Activated naive CD4-positive, alpha-beta T cell treated with anti-CD3 and anti-CD28 coated beads, Interleukin-2, amount 10 ng/mL, durations not matched to agents 7 days and 5 days (primary cell): ENCODE measurements around the gene GPR143.

Experiments used
- CTCF ChIA-PET: fragments of 350-600 bp; sonication (Branson Sonifier 250); formaldehyde crosslinking; loops from one replicate; lab custom pipeline; 2021; ENCODE audit warnings: antibody characterized with exemption; lab: Charles Lee
- DNase-seq: peaks from one replicate; pipeline ENCODE4 v3.0.0-alpha.2; 2020
- H3K27ac Mint-ChIP-seq: one replicate; pipeline ENCODE4 v1.8.0; 2021; ENCODE audit warnings: mild to moderate bottlenecking, moderate library complexity, mixed read lengths
- H3K27me3 Mint-ChIP-seq: one replicate; pipeline ENCODE4 v1.8.0; 2021; ENCODE audit warnings: mild to moderate bottlenecking, mixed read lengths
- H3K36me3 Mint-ChIP-seq: one replicate; pipeline ENCODE4 v1.8.0; 2021; ENCODE audit warnings: mixed read lengths
- H3K4me1 Mint-ChIP-seq: one replicate; pipeline ENCODE4 v1.8.0; 2021; ENCODE audit warnings: mixed read lengths
- H3K4me3 Mint-ChIP-seq: one replicate; pipeline ENCODE4 v1.8.0; 2021; ENCODE audit warnings: mild to moderate bottlenecking, moderate library complexity, mixed read lengths
- H3K9me3 Mint-ChIP-seq: one replicate; pipeline ENCODE4 v1.8.0; 2021; ENCODE audit warnings: mixed read lengths

The GPR143 gene

DNA sequence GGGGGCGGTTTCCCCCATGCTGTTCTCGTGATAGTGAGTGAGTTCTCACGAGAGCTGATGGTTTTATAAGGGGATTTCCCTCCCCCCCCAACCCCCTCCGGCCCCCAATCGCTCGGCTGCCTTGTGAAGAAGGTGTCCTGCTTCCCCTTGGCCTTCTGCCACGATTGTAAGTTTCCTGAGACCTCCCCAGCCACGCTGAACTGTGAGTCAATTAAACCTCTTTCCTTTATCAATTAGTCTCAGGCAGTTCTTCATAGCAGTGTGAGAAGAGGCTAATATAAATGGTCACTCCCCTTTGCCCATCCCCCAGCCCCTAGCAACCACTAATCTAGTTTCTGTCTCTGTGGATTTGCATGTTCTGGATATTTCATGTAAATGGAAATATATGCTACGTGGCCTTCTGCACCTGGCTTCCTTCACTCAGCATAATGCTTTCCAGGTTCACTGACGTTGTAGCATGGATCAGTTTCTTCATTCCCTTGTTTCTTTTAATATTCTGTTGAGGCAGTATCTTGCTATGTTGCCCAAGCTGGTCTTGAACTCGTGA lies 16.4 kb downstream of the GPR143 start:
- peaks cover 21% of the 10 kb centered on the region for H3K4me1 Mint-ChIP-seq
- DNase-seq: no peak
- peaks cover 16% of the 10 kb centered on the region for H3K9me3 Mint-ChIP-seq
- no peak overlapping the region for H3K4me3 Mint-ChIP-seq
- H3K27me3 Mint-ChIP-seq: peaks cover 10% of the 10 kb centered on the region
- H3K36me3 Mint-ChIP-seq: peaks cover 13% of the 10 kb centered on the region
- no peak overlapping the region for H3K27ac Mint-ChIP-seq
- CTCF ChIA-PET: no interaction called here

DNA sequence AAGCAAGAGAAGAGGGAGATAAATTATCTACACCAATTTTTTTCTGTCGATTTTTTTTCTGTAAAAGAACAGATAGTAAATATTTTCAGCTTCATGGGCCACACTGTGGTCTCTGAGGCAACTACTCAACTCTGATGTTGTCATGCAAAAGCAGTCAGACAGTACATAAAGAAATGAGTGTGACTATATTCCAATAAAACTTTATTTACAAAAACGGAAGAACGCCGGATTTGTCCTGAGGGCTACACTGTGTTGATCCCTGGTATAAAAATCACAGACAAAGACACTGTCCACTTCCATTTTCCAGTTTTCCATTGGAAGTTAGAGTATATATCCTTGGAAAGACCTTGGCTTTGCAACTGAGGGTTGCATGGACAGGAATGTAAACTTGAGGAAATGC lies 18.0 kb downstream of the GPR143 start:
- peaks cover 16% of the 10 kb centered on the region for H3K9me3 Mint-ChIP-seq
- H3K4me3 Mint-ChIP-seq: no peak overlapping the region
- H3K27me3 Mint-ChIP-seq: no peaks in the 10 kb centered on the region
- H3K36me3 Mint-ChIP-seq: peaks cover 16% of the 10 kb centered on the region
- H3K4me1 Mint-ChIP-seq: peaks cover 21% of the 10 kb centered on the region
- CTCF ChIA-PET: no interaction called here
- H3K27ac Mint-ChIP-seq: no peak overlapping the region
- no peak for DNase-seq

- Mint-ChIP-seq H3K27me3 (no peaks in the 10 kb centered on the region), H3K36me3 (peaks cover 16% of the 10 kb centered on the region), H3K9me3 (peaks cover 16% of the 10 kb centered on the region), H3K4me3 (no peak overlapping the region), H3K4me1 (peaks cover 21% of the 10 kb centered on the region), H3K27ac (no peak overlapping the region)
- CTCF ChIA-PET: no interaction called here
- DNase-seq: no peak
Measured at GRCh38 chrX:9746148-9746888, 19.3 kb downstream of the GPR143 start.

- Mint-ChIP-seq H3K4me1 (peaks cover 21% of the 10 kb centered on the region), H3K36me3 (peaks cover 16% of the 10 kb centered on the region), H3K27ac (peak overlapping the region; percentile 85), H3K4me3 (peak overlapping the region; percentile 2), H3K9me3 (peaks cover 16% of the 10 kb centered on the region), H3K27me3 (no peaks in the 10 kb centered on the region)
- CTCF ChIA-PET: no interaction called here
- peak; percentile 28 for DNase-seq
Measured at GRCh38 chrX:9745417-9746115, 20.1 kb downstream of the GPR143 start.

- no peak overlapping the region for H3K4me3 Mint-ChIP-seq
- no peaks in the 10 kb centered on the region for H3K9me3 Mint-ChIP-seq
- peaks cover 2% of the 10 kb centered on the region for H3K4me1 Mint-ChIP-seq
- peaks cover 3% of the 10 kb centered on the region for H3K36me3 Mint-ChIP-seq
- H3K27me3 Mint-ChIP-seq: peaks cover 11% of the 10 kb centered on the region
- DNase-seq: no peak
- H3K27ac Mint-ChIP-seq: no peak overlapping the region
- CTCF ChIA-PET: no interaction called here
Measured at GRCh38 chrX:9739130-9739529, 26.5 kb downstream of the GPR143 start.

DNA sequence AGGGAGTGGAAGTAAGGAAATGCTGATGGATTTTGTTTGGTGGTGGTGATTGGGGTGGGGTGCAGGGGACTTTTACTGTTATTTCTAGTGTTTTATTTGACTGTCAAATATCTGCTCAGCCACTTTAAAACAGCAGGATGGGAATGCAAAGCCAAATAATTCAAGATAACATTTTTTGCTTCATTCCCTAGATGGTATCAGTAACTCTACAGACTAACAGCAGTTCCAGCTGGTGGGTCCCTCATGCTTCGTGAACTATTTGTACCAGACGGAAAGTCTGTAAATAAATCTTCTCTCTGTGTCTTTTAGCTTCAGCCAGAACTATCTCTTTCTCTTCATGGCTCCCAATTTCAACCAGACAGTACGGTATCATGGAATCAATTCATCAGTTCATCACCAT lies 27.5 kb downstream of the GPR143 start:
- H3K36me3 Mint-ChIP-seq: no peaks in the 10 kb centered on the region
- H3K27ac Mint-ChIP-seq: no peak overlapping the region
- DNase-seq: no peak
- peaks cover 2% of the 10 kb centered on the region for H3K4me1 Mint-ChIP-seq
- peaks cover 11% of the 10 kb centered on the region for H3K27me3 Mint-ChIP-seq
- no peaks in the 10 kb centered on the region for H3K9me3 Mint-ChIP-seq
- CTCF ChIA-PET: no interaction called here
- no peak overlapping the region for H3K4me3 Mint-ChIP-seq

DNA sequence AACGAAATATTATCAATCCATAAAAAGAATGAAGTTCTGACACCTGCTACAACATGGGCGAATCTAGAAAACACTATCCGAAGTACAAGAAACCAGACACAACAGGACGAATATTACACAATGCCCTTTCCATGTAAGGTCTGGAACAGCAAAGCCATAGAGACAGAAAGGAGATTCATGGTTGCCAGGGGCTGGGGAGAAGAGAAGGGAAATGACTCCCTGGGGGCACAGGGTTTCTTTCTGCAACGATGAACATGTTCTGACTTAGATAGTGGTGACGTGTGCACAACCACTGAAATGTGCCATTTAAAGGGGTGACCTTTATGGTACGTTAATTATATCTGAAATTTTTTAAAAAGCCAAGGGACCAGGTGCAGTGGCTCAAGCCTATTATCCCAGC lies 28.3 kb downstream of the GPR143 start:
- CTCF ChIA-PET: no interaction called here
- H3K4me1 Mint-ChIP-seq: peaks cover 2% of the 10 kb centered on the region
- H3K36me3 Mint-ChIP-seq: no peaks in the 10 kb centered on the region
- H3K4me3 Mint-ChIP-seq: no peak overlapping the region
- H3K9me3 Mint-ChIP-seq: no peaks in the 10 kb centered on the region
- no peak for DNase-seq
- H3K27me3 Mint-ChIP-seq: peaks cover 11% of the 10 kb centered on the region
- H3K27ac Mint-ChIP-seq: peak overlapping the region; percentile 33

DNA sequence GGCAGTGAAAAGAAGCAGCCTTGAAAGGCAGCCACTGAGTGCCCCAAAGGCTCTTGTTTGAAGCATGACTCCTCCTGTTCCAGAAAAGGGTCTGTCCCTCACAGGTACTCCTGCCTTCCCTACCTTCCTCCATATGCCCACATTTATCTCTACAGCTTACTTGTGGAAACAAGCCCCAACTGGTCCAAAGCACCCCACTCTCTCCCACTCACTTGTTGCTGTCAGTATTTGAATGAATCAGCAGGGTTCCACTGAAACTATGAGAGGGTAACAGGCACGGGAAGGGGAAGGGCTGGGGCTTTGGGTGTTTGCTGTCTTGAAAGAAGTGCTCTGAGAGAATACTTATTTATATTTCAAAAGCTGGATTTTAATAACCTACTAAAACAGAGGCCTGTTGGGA lies 34.9 kb downstream of the GPR143 start:
- Mint-ChIP-seq H3K4me3 (no peak overlapping the region), H3K27ac (no peak overlapping the region), H3K36me3 (no peaks in the 10 kb centered on the region), H3K9me3 (peaks cover 13% of the 10 kb centered on the region), H3K4me1 (no peaks in the 10 kb centered on the region), H3K27me3 (peaks cover 7% of the 10 kb centered on the region)
- DNase-seq: no peak
- CTCF ChIA-PET: no interaction called here

GRCh38 chrX:9730078-9730477 lies 35.6 kb downstream of the GPR143 start:
- peaks cover 13% of the 10 kb centered on the region for H3K9me3 Mint-ChIP-seq
- CTCF ChIA-PET: no interaction called here
- no peaks in the 10 kb centered on the region for H3K4me1 Mint-ChIP-seq
- peaks cover 7% of the 10 kb centered on the region for H3K27me3 Mint-ChIP-seq
- no peak overlapping the region for H3K4me3 Mint-ChIP-seq
- no peak for DNase-seq
- H3K36me3 Mint-ChIP-seq: no peaks in the 10 kb centered on the region
- no peak overlapping the region for H3K27ac Mint-ChIP-seq

DNA sequence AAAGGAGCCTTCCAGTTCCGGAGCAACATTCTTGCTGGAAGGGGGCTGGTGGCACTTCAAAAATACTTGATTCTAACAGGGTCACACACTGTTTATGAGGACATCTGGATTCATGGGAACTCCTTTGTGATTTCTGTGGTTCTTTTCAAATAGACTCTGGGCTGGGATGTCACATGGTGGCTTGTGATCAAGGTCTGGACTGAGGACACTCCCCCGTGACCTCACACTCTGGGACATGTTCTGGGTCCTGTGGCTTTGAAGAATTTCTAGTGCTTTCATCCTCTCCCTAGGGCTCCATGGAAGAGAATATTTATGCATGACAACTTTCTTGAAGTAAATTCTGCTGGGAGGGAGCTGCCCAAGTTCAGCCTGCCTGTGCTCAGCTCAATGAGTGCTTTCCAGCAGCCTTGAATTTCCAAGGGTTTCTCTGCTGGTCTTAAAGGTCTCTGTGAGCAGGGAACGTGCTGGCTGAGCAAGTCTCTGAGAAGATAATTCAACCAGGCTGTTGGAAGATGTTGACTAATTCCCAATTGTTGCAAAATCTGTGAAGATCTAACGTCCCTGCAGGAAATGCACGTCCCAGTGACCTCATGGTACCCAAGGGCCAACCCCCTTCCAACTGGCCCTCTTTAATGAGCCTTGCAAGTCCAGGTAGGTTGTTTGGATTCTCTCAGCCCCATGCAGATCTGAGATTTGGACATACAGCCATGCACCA lies 36.3 kb downstream of the GPR143 start:
- DNase-seq: no peak
- Mint-ChIP-seq H3K27me3 (peaks cover 3% of the 10 kb centered on the region), H3K4me1 (no peaks in the 10 kb centered on the region), H3K4me3 (no peak overlapping the region), H3K27ac (no peak overlapping the region), H3K36me3 (no peaks in the 10 kb centered on the region), H3K9me3 (peaks cover 13% of the 10 kb centered on the region)
- CTCF ChIA-PET: no interaction called here

- H3K4me1 Mint-ChIP-seq: no peaks in the 10 kb centered on the region
- peaks cover 14% of the 10 kb centered on the region for H3K9me3 Mint-ChIP-seq
- peaks cover under 1% of the 10 kb centered on the region for H3K36me3 Mint-ChIP-seq
- no peak overlapping the region for H3K27ac Mint-ChIP-seq
- no peak overlapping the region for H3K4me3 Mint-ChIP-seq
- CTCF ChIA-PET: no interaction called here
- H3K27me3 Mint-ChIP-seq: peaks cover 3% of the 10 kb centered on the region
- no peak for DNase-seq
Measured at GRCh38 chrX:9728261-9728660, 37.4 kb downstream of the GPR143 start.

DNA sequence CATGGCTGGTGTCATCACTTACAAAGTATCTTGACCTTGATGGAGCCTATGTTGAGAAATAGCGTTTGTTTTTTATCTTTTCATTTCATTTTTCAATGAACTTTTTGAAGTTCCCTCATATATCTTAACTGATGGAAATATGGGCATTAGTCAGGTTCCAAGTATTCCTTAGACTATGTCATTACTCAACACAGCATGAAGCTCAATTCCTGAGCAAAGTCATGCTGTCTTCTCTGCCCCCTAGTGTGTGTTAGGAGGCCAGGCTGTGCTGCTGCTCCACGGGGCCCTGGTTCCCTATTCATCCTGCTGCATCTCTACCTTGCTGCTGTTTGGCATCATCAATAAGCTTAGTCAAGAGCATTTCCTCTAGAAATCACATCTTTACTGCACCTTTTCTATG lies 40.9 kb downstream of the GPR143 start:
- peaks cover 3% of the 10 kb centered on the region for H3K27me3 Mint-ChIP-seq
- H3K9me3 Mint-ChIP-seq: peaks cover 22% of the 10 kb centered on the region
- DNase-seq: no peak
- peaks cover 9% of the 10 kb centered on the region for H3K36me3 Mint-ChIP-seq
- CTCF ChIA-PET: no interaction called here
- H3K4me3 Mint-ChIP-seq: no peak overlapping the region
- H3K27ac Mint-ChIP-seq: no peak overlapping the region
- no peaks in the 10 kb centered on the region for H3K4me1 Mint-ChIP-seq

DNA sequence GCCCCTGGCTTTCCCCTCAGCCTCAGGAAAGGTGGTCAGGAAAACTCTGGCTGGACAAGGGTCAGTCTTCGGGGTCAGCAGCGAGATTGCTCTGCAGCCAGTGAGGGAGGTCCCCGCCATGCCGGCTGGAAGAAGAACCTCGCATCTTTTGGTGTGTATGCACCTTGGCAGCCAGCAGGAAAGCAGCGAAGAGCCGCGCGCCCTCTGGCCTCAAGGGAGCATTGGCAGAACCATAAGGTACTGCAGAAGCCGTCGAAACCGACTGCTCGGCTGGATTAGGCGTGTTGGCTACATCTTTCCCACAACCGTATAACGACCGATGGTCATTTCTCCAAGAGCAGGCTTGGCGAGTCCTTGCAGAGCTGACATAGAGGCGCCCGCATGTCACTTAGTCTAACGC lies 48.3 kb downstream of the GPR143 start:
- Mint-ChIP-seq H3K4me3 (no peak overlapping the region), H3K27ac (no peak overlapping the region), H3K4me1 (no peaks in the 10 kb centered on the region), H3K36me3 (peaks cover 32% of the 10 kb centered on the region), H3K9me3 (peaks cover 4% of the 10 kb centered on the region), H3K27me3 (no peaks in the 10 kb centered on the region)
- CTCF ChIA-PET: no interaction called here
- no peak for DNase-seq

DNA sequence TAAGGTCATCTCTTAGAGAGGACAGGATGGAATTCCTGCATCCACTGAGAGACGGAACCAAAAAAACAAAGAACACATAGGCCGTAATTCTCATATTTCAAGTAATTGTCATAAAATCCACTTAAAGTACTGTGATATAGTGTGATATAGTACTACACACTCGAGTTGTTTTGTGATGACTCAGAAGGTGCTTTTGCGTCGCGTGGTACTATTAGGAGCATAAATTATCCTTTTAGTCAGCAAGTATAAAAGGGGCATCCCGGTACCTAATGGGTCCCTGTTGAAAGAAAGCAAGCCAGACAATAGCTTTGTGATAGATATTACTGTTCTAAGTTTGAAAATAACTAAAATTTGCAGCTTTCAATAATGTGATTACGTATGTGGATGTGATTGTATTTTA lies 55.3 kb downstream of the GPR143 start:
- H3K4me1 Mint-ChIP-seq: peaks cover 11% of the 10 kb centered on the region
- H3K4me3 Mint-ChIP-seq: no peak overlapping the region
- no peak overlapping the region for H3K27ac Mint-ChIP-seq
- DNase-seq: no peak
- H3K27me3 Mint-ChIP-seq: no peaks in the 10 kb centered on the region
- peaks cover 7% of the 10 kb centered on the region for H3K36me3 Mint-ChIP-seq
- CTCF ChIA-PET: no interaction called here
- H3K9me3 Mint-ChIP-seq: no peaks in the 10 kb centered on the region
